HCT116 (cell line): ENCODE results near the gene BAHD1. TPM values are rescaled to one million over a fixed set of nuclear protein-coding genes. Genes with fewer than 3 reads are reported as not detected.
"Not testable (repeated sequence)": the region's sequence is repeated elsewhere in the genome, so short reads cannot be mapped to it uniquely, and the experiment has no call there.

ENCODE experiments used
- ATAC-seq: fragments of 200-7000 bp; cut with Tn5 transposase; 2 replicates; pipeline ENCODE4 v1.9.1; 2020; ENCODE audit warnings: mild to moderate bottlenecking, moderate library complexity
- BruUV-seq: library from RNA; stranded (reverse); fragments of 400-500 nt; replicated peaks from 2 replicates; lab custom pipeline; 2021; lab: Mats Ljungman, UMichigan
- CTCF ChIA-PET: fragments of 300-600 bp; sonication (Branson Sonifier 250); formaldehyde crosslinking; loops from one replicate; lab custom pipeline; 2021; ENCODE audit warnings: antibody characterized with exemption; lab: Charles Lee
- POLR2A ChIA-PET: fragments of 300-600, 350-600 bp; sonication (Branson Sonifier 250); formaldehyde crosslinking; loops from one replicate; lab custom pipeline; 2021; ENCODE audit warnings: antibody characterized with exemption; lab: Charles Lee
- RAD21 ChIA-PET, 2 experiments: fragments of 300-600 bp; sonication (Branson Sonifier 250); formaldehyde crosslinking; loops; one replicate each; lab custom pipeline; 2023; ENCODE audit warnings: low total read pairs in 2 of 2; ENCODE audit not compliant: uncharacterized antibody in 2 of 2, unreplicated experiment in 2 of 2, low non-redundant PET in 1 of 2; lab: Charles Lee
- DNase-seq: peaks from one replicate; pipeline ENCODE4 v3.0.0-alpha.2; 2010; ENCODE audit warnings: low read depth, low spot score
- H2AFZ ChIP-seq: fragments of 200-600 bp; shearing (Covaris generic), sonication (generic); 2 replicates; pipeline ENCODE4 v1.6.1; 2017; ENCODE audit warnings: low read depth, mixed run types, mixed read lengths, antibody characterized with exemption, low read length; ENCODE audit not compliant: poor library complexity, severe bottlenecking
- H3K27ac ChIP-seq: 2 replicates; pipeline ENCODE4 v1.5.1; 2012; ENCODE audit warnings: low read depth, low read length
- H3K27me3 ChIP-seq: fragments of 200-600 bp; sonication (generic); 2 replicates; pipeline ENCODE4 v1.6.1; 2016; ENCODE audit warnings: mixed run types, low read length, mixed read lengths; ENCODE audit not compliant: insufficient read depth
- H3K36me3 ChIP-seq, 2 experiments: fragments of 200-500 bp in 1 of 2; fragments of 200-600 bp in 1 of 2; sonication (Bioruptor generic) in 1 of 2; sonication (generic) in 1 of 2; 2 replicates each; pipeline versions ENCODE4 v1.5.1 to v1.6.1; 2014 to 2016; ENCODE audit warnings: low read length in 2 of 2, inconsistent platforms in 1 of 2, mixed read lengths in 1 of 2, mixed run types in 1 of 2; ENCODE audit not compliant: insufficient read depth in 2 of 2, control insufficient read depth in 1 of 2
- H3K4me1 ChIP-seq, 2 experiments: fragments of 200-600 bp in 1 of 2; sonication (generic) in 1 of 2; 2 replicates each; pipeline versions ENCODE4 v1.5.1 to v1.6.1; 2012 to 2017; ENCODE audit warnings: low read length in 2 of 2, inconsistent platforms in 1 of 2, mild to moderate bottlenecking in 1 of 2, mixed read lengths in 1 of 2, mixed run types in 1 of 2, moderate library complexity in 1 of 2; ENCODE audit not compliant: insufficient read depth in 2 of 2, control insufficient read depth in 1 of 2
- H3K4me2 ChIP-seq: fragments of 200-600 bp; sonication (generic); 2 replicates; pipeline ENCODE4 v1.6.1; 2017; ENCODE audit warnings: mixed run types, low read length, mixed read lengths
- H3K4me3 ChIP-seq, 2 experiments: fragments of 200-600 bp in 1 of 2; sonication (generic) in 1 of 2; replicated peaks in 1 of 2; 2 replicates each; pipeline ENCODE4 v1.5.1; 2011 to 2016; ENCODE audit warnings: low read length in 2 of 2, control low read depth in 1 of 2, low read depth in 1 of 2, mild to moderate bottlenecking in 1 of 2, mixed read lengths in 1 of 2, mixed run types in 1 of 2
- H3K79me2 ChIP-seq: fragments of 200-600 bp; sonication (generic); 2 replicates; pipeline ENCODE4 v1.6.1; 2017; ENCODE audit warnings: mild to moderate bottlenecking, mixed run types, low read length, moderate library complexity, mixed read lengths; ENCODE audit not compliant: insufficient read depth
- H3K9ac ChIP-seq: fragments of 200-600 bp; sonication (generic); 2 replicates; pipeline ENCODE4 v1.6.1; 2016; ENCODE audit warnings: low read length, mixed read lengths
- H3K9me2 ChIP-seq: fragments of 200-600 bp; sonication (generic), shearing (Covaris generic); 2 replicates; pipeline ENCODE4 v1.6.1; 2017; ENCODE audit warnings: mixed run types, mild to moderate bottlenecking, moderate library complexity; ENCODE audit not compliant: insufficient read depth
- H3K9me3 ChIP-seq, 2 experiments: fragments of 200-500 bp in 1 of 2; fragments of 200-600 bp in 1 of 2; sonication (Bioruptor generic) in 1 of 2; sonication (generic) in 1 of 2; 2 replicates each; pipeline ENCODE4 v1.6.1; 2014 to 2017; ENCODE audit warnings: low read length in 2 of 2, mixed read lengths in 2 of 2, inconsistent platforms in 1 of 2, low read depth in 1 of 2, mild to moderate bottlenecking in 1 of 2, mixed run types in 1 of 2, moderate library complexity in 1 of 2; ENCODE audit not compliant: control insufficient read depth in 1 of 2, insufficient read depth in 1 of 2
- H4K20me1 ChIP-seq: fragments of 200-600 bp; sonication (generic), shearing (Covaris generic); 2 replicates; pipeline ENCODE4 v1.6.1; 2017; ENCODE audit warnings: mixed run types, mild to moderate bottlenecking, moderate library complexity; ENCODE audit not compliant: insufficient read depth
- CTCF ChIP-seq, 3 experiments: fragments of 200-600 bp in 1 of 3; sonication (generic) in 1 of 3; IDR thresholded peaks in 2 of 3; conservative IDR thresholded peaks in 1 of 3; 2 replicates each; pipeline ENCODE4 v1.5.1; 2012 to 2017; ENCODE audit warnings: low read depth in 2 of 3, low read length in 2 of 3, antibody characterized with exemption in 1 of 3, borderline replicate concordance in 1 of 3, control low read depth in 1 of 3, mild to moderate bottlenecking in 1 of 3, mixed read lengths in 1 of 3, mixed run types in 1 of 3, moderate library complexity in 1 of 3; ENCODE audit not compliant: insufficient read depth in 1 of 3
- ELF1 ChIP-seq: IDR thresholded peaks from 2 replicates; pipeline ENCODE4 v1.6.1; 2012; ENCODE audit warnings: low read depth, borderline replicate concordance
- EZH2 ChIP-seq: fragments of 200-600 bp; sonication (generic); IDR thresholded peaks from 2 replicates; pipeline ENCODE4 v1.6.1; 2017; ENCODE audit warnings: antibody characterized with exemption, mixed run types
- EZH2phosphoT487 ChIP-seq: fragments of 200-600 bp; IDR thresholded peaks from 2 replicates; pipeline ENCODE4 v1.6.1; 2018; ENCODE audit warnings: antibody characterized with exemption, borderline replicate concordance
- POLR2AphosphoS5 ChIP-seq: IDR thresholded peaks from 2 replicates; pipeline ENCODE4 v1.6.1; 2011; ENCODE audit warnings: mild to moderate bottlenecking, low read depth, low read length, moderate library complexity
- SIN3A ChIP-seq: IDR thresholded peaks from 2 replicates; pipeline ENCODE4 v1.6.1; 2012; ENCODE audit warnings: low read depth
- SRF ChIP-seq: IDR thresholded peaks from 2 replicates; pipeline ENCODE4 v1.6.1; 2012; ENCODE audit warnings: low read depth
- TCF7L2 ChIP-seq: IDR thresholded peaks from 2 replicates; pipeline ENCODE4 v1.7.0; 2011; ENCODE audit warnings: borderline replicate concordance, inconsistent platforms; ENCODE audit not compliant: insufficient read depth, insufficient read length; ENCODE audit errors: extremely low read depth
- ZFX ChIP-seq: fragments of 450-650 bp; IDR thresholded peaks from 2 replicates; pipeline ENCODE4 v1.6.1; 2017
- ZNF274 ChIP-seq: fragments of 200-500 bp; sonication (Bioruptor generic); IDR thresholded peaks from 2 replicates; pipeline ENCODE4 v1.6.1; 2014; ENCODE audit warnings: mild to moderate bottlenecking, low read depth, low read length, inconsistent platforms
- intact Hi-C: fragments of 100-400 bp; cut with micrococcal nuclease; formaldehyde crosslinking; loops from 2 replicates; pipeline ENCODE4 v1.10.0; 2022
- total RNA-seq: library from RNA; stranded (reverse); gene quantifications from one replicate; pipeline ENCODE4 v1.2.1, GENCODE V29; 2021; ENCODE audit not compliant: unreplicated experiment

Gene BAHD1
- total RNA-seq, 1 experiment from 2014 or later: 25.0 TPM

- BruUV-seq: no TSS peak
- ATAC-seq (no peak), DNase-seq (no peak)
- H2AFZ ChIP-seq: no peak overlapping the region
- TF ChIP-seq TCF7L2 (no peak), ELF1 (no peak), CTCF (IDR thresholded peaks at IDR 0.05 in 2 of 3, conservative IDR thresholded peaks at IDR 0.05 in 1 of 3; ENCODE audit: borderline replicate concordance in 1 of 3, insufficient read depth in 1 of 3, low read depth in 2 of 3, low read length in 2 of 3) (no peak), SRF (no peak), EZH2phosphoT487 (no peak), SIN3A (no peak), ZFX (no peak), POLR2AphosphoS5 (no peak), ZNF274 (no peak), EZH2 (no peak)
- no peaks in the 10 kb centered on the region for H3K9me3 ChIP-seq
- no peak overlapping the region for H3K27ac ChIP-seq
- peaks cover 43 to 63% of the 10 kb centered on the region in 2 experiments for H3K4me1 ChIP-seq
- H3K9me2 ChIP-seq: no peaks in the 10 kb centered on the region
- H3K36me3 ChIP-seq: no peaks in the 10 kb centered on the region
- H3K9ac ChIP-seq: no peak overlapping the region
- intact Hi-C loops: no loop called here
- CTCF ChIA-PET: no interaction called here
- POLR2A ChIA-PET: no interaction called here
- H4K20me1 ChIP-seq: peaks cover 2% of the 10 kb centered on the region; the same call in 1 of the 2 replicates
- peaks cover 89% of the 10 kb centered on the region for H3K79me2 ChIP-seq
- no peak overlapping the region for H3K4me2 ChIP-seq
- H3K4me3 ChIP-seq: no peak overlapping the region
- RAD21 ChIA-PET: no interaction called here
- no peaks in the 10 kb centered on the region for H3K27me3 ChIP-seq
These were observed 11.7 kb downstream of the BAHD1 start for GRCh38 chr15:40452296-40453090.

GRCh38 chr15:40453941-40454340 is 13.2 kb downstream of the BAHD1 start:
- POLR2A ChIA-PET: not testable (repeated sequence)

More at GRCh38 chr15:40453941-40454340, 13.2 kb downstream of the BAHD1 start:
- intact Hi-C loops, H4K20me1 ChIP-seq, BruUV-seq, H2AFZ ChIP-seq, ATAC-seq, H3K9me2 ChIP-seq, RAD21 ChIA-PET, H3K27me3 ChIP-seq, H3K9me3 ChIP-seq, H3K36me3 ChIP-seq, DNase-seq: not testable (repeated sequence)
- H3K9ac ChIP-seq: peak overlapping the region; percentile 48; the same call in 1 of the 2 replicates
- H3K4me2 ChIP-seq: peak overlapping the region; percentile 87
- H3K4me3 ChIP-seq: 0 out of 4 replicates have a peak overlapping the region, but pooled peaks of 1 of the 2 experiments have one; percentile 46
- H3K79me2 ChIP-seq: peaks cover 88% of the 10 kb centered on the region
- H3K4me1 ChIP-seq: peaks cover 35 to 54% of the 10 kb centered on the region in 2 experiments
- CTCF ChIA-PET: interaction anchor here (1.2 to 1.3 kb wide), 2 partner anchors 13 to 14 kb away, joined by 3 read pairs; partner anchors contain the start of gene BAHD1
- H3K27ac ChIP-seq: peak overlapping the region; percentile 28; the same call in 1 of the 2 replicates
